NCI-H1694 treated with DMSO at 0.1 percent for 48 hours (cell line): ENCODE results near the gene NT5DC1.

ENCODE experiments used
- DNase-seq: peaks from one replicate; lab custom pipeline; 2025; lab: John Stamatoyannopoulos, UW

NT5DC1 gene

GRCh38 chr6:116244284-116244683 is 143.6 kb downstream of the NT5DC1 start:
- DNase-seq: no peak

- no peak for DNase-seq
Observed at GRCh38 chr6:116246089-116246488, 145.4 kb downstream of the NT5DC1 start.

- no peak for DNase-seq
Observed at GRCh38 chr6:116247285-116247684, 146.6 kb downstream of the NT5DC1 start.

- no peak for DNase-seq
Observed at GRCh38 chr6:116248577-116248976, 147.9 kb downstream of the NT5DC1 start.

GRCh38 chr6:116251568-116252384 is 151.1 kb downstream of the NT5DC1 start:
- DNase-seq: no peak

- DNase-seq: no peak
Observed at GRCh38 chr6:116253188-116253504, 152.5 kb downstream of the NT5DC1 start.

GRCh38 chr6:116253505-116254296 is 153.0 kb downstream of the NT5DC1 start, which contains the start of gene TSPYL4:
TSPYL4 (minus strand) TSS chr6:116254075; CDS start chr6:116254008, 67 bp downstream.
- DNase-seq: peak; percentile 92

- DNase-seq: no peak
Observed at GRCh38 chr6:116254297-116255056, 153.8 kb downstream of the NT5DC1 start.

GRCh38 chr6:116255246-116255800 is 154.7 kb downstream of the NT5DC1 start:
- DNase-seq: no peak

GRCh38 chr6:116256694-116257093 is 156.0 kb downstream of the NT5DC1 start:
- DNase-seq: no peak

GRCh38 chr6:116258520-116258919 is 157.9 kb downstream of the NT5DC1 start:
- no peak for DNase-seq

- no peak for DNase-seq
Observed at GRCh38 chr6:116263353-116263752, 162.7 kb downstream of the NT5DC1 start.

- no peak for DNase-seq
Observed at GRCh38 chr6:116265041-116265829, 164.6 kb downstream of the NT5DC1 start.

- no peak for DNase-seq
Observed at GRCh38 chr6:116266803-116267202, 166.2 kb downstream of the NT5DC1 start.

GRCh38 chr6:116267836-116268588 is 167.4 kb downstream of the NT5DC1 start:
- DNase-seq: no peak

- DNase-seq: peak; percentile 81
Observed at GRCh38 chr6:116268589-116269293, 168.1 kb downstream of the NT5DC1 start.

GRCh38 chr6:116271149-116271708 is 170.6 kb downstream of the NT5DC1 start:
- no peak for DNase-seq

GRCh38 chr6:116277124-116277523 is 176.5 kb downstream of the NT5DC1 start:
- DNase-seq: no peak

GRCh38 chr6:116278481-116278829 is 177.8 kb downstream of the NT5DC1 start:
- no peak for DNase-seq

- DNase-seq: no peak
Observed at GRCh38 chr6:116278854-116279231, 178.2 kb downstream of the NT5DC1 start.
